RPMI8226 (cell line): ENCODE data around the gene TGM2.

Source experiments
- DNase-seq: peaks from one replicate; pipeline ENCODE4 v3.0.0-alpha.2; 2015

Gene TGM2

DNA sequence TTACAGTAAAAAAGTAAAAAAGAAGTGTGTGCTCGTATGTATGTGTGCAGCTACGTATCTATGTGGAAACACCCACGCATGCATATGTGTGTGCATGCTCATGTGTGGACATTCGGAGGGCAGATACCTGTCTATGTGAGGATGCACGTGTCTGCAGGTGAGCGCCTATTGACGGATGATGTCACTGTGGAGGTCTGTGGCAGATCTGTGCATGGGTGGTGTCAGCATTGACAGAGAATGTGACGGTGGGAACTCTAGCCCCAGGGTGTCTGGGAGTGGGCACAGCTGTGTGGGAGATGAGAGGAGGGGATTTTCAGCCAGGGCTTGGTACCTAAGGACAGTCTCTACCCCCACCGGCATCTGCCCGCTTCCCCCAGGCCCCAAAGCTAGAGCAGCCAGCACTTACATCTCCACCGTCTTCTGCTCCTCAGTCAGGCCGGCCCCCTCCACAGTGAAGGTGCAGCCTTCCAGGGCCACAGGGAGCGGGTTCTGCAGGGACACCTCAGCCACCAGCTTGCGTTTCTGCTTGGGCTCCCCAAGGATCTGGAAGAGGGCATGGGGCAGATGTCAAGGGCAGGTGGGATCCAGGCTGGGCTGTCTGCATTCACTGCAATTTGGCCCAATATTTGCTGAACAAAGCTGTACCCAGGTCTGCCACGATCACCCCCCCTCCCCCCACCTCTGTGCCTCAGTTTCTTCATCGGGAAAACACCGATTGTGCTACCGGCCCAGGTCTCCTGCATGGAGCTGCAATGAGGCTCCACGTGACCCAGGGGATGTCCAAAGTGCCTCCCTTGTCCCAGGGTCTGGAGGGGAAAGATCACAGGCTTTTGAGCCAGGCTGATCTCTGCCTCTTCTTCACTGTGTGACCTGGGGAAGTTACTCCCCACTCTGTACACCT lies 34.1 kb downstream of the TGM2 start:
- DNase-seq: no peak

DNA sequence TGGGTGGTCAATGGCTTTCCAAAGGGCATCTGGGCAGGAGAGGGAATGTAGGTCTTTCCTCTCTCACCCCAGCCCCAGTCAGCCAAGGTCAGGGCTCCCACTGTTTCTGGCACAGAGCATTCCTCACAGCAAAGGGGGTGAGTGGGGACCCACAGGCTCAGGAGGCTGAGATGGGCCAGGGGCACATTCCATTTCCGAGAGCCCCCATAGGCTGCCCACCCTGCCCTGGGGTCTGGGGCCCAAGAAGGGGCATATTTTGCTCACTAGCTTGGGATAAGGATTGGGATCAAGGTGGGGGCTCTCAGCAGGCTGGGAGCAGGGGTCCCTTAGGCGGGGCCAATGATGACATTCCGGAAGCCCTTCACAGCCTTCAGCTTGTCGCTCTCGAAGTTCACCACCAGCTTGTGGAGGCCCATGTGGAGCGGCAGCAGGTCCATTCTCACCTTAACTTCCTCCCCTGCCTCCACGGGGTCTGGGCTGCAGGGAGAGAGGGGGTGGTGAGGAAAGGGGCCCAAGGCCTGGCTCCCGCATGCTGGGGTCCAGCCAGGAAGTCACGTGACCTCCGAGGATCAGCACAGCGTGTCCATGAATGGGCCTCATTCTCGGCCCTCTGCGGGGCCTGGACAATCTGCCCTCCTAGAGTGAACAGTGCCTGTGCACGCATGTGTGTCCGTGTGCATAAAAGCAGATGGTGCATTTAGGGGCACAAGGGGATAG lies 35.0 kb downstream of the TGM2 start:
- no peak for DNase-seq

DNA sequence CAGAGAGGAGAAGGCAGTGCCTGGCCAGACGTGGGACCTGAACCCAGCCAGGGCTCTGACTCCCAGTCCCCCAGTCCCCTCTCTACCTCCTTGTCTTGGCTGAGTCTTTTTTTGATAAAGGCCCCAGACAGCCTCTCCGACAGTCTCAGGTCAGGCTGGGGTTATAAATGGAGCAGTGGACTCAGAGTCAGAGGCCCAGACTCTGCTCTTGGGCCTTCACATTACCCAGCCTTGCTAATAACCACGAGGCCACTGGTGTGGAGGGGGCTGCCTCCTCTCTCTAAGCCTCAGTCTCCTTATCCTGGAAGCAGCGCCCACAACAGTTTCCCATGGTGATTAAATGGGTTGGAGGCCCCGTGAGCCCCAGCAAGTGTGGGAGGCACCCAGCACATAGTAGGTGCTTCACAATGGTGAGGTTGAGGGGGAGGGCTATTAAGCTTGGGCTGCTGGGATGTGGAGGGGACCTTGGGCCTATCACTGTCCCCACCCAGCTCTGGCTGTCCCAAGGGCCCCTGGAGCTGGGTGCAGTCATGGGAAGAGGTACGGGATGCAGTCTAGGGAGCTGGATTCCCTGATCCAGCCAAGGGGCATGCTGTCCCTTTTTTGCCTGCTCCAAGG lies 35.7 kb downstream of the TGM2 start:
- no peak for DNase-seq

DNA sequence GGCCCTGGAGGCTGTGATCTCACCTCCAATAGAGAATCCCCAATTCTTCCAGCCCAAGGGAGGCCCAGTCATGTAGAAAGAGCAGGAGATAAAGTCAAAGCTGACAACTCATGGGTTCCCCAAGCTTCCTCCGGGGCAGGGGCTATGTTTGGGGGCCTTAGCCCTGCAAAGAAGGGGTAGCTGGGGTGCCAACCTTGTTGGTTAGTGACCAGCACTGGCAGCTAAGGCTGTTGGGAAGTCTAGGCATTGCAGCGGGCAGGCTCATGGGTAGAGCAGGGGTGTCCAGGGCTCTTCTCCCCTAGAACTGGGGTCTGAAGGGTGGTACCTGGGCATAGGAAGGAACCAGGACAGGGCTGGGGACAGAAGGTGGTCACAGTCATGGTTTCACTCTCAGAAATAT lies 36.4 kb downstream of the TGM2 start:
- DNase-seq: no peak

DNA sequence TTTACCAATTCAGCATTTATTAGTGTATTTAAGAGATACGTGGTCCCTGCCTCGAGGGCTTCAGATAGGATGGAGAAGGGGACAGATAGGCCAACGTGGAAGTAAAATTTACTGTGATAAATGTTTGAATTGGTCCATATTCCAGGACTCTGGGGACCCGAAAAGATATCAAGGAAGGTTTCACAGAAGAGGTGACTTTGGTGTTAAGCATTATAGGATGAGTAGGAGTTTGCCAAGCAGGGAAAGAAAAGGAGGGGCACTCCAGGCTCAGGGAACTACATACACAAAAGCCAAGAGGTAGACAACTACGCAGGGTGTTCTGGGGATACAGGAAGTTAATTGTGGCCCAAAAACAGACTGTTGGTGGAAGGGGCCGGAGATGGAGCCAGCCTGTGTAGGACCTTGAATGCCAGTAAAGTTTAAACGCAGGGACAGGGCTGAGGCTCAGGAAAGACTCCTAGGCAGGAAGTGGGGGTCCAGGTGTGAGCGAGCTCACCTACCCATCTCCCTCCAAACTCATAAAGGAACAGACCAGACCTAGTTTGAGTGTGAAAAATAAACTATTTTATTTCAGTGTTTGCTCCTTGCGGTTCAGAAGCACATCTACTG lies 37.0 kb downstream of the TGM2 start:
- DNase-seq: no peak

DNA sequence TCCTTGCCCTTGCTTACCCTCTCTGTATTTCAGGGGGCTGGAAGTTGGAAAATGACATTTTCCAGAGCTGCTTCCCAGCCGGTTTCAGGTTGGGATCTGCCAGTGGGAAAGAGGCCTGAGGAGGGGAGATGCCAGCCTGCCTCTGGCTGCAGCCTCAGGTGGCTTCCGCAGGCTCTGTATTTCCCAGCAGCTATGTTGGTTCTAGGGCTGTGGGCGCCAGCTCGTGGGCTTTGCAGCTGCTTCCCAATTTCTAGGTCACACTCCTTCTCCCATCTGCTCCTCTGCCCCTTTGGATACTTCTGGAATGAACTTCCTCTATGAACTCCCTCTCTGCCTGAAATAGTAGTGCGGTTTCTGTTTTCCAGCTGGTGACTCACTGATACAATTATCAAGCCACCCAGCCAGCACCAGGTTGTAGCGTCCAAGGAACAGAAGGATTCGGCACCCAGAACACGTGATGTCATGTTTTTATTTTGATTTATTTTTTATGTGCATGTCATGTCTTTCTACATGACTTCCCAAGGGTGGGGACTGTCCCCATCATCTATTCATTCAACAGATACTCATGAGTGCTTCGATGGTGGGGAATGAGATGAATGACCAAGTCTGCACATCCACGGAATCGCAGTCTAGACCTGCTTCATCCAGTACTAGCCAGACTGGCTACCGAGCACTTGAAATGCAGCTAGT lies 38.0 kb downstream of the TGM2 start:
- no peak for DNase-seq

DNA sequence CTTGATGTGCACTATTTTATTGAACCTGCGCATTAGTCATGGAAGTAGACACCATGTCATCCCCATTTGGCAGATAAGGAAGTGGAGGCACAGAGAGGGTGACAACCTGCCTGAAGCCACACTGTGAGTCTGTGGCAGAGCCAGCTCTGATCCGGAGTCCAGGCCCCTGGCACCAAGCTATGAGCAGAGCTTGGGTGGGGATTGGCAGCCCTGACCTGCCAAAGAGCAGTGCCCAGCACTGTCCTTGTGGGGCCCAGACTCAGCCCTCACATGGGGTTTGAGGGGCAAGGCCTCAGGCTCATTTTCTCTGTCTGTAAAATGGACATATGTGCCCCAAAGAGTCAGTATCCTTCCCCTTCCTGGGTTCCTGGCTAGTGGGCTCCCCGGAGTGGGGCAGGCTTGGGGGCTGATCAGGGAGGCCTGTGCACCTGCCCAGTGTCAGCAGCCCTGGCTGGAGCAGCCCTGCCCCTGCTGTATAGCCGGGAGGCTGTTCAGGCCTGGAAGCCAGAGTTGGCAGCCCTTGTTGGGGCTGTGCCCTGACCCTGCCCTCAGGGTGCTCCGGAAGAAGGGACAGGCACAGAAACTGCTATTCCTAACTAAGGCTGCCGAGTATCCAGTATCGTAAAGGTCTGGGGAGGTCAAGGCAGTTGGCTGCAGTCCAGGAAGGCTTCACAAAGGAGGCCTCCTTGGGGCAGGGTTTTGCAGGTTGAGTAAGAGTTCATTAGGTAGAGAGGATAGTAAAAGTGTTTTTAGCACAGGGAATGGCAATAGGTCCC lies 38.7 kb downstream of the TGM2 start:
- DNase-seq: no peak

DNA sequence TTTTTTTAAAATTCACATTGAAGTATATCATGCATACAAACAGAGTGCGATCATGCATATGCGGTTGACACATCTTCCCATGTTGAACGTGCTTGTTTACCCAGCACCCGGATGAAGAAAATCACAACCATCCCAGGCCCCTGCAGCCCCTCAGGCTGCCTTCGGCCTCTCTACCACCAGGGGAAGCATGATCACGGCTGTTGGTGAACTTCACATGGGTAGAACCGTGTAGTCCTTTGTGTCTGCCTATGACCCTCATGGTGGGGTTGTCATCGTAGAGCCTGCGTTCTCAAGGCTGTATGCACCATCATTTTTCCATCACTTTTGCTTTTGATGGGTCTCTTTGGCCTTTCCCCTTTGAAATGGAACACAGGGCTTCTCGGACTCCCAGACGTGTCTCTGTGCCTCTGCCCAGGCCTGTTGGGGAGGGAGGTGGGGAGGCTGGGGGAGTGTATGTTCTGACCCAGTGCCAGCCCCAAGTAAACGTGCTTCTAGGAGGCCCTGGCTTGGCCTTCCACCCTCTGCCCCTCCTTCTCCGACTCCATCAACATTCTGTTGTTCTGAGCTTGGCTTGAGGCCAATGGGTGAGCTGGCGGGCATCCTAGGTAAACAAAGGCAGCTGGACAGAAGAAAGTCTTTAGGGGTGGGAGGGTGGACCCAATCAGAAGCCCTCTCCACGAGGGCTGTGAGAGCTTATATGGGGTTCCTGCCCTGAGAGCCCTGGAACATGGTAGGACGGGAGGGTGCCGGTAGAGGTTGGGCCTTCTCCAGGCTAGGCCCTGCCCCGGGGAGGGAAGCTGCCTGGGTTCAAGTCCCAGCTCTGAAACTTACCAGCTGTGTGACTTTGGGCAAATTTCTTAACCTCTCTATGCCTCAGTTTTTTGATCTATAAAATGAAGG lies 39.7 kb downstream of the TGM2 start:
- DNase-seq: no peak

DNA sequence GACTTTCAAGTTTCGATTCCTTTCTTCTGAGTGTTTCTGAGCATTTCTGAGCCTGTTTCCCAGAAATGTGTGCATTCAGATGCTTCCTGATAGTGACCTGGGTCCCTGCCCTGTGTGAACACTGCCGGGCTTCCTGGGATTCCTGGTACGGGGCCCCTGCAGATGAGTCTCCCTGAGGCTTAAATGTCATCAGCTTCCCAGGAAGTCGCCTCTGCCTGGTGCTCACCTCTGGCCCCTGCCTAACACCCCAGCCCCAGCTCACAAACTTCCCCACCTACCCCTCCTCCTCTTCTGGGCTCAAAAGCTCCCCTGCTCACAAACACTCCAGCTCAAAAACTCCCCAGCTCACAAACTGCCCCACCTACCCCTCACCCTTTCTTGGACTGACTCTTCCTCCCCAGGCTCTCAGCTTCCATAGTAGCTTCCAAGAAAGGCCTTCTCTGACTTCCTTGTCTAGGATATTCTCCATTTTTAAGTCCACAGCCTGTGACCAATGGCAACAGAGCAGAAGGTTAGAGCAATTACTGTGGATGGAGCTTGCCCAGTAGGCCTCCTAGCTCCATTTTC lies 42.0 kb downstream of the TGM2 start:
- no peak for DNase-seq

DNA sequence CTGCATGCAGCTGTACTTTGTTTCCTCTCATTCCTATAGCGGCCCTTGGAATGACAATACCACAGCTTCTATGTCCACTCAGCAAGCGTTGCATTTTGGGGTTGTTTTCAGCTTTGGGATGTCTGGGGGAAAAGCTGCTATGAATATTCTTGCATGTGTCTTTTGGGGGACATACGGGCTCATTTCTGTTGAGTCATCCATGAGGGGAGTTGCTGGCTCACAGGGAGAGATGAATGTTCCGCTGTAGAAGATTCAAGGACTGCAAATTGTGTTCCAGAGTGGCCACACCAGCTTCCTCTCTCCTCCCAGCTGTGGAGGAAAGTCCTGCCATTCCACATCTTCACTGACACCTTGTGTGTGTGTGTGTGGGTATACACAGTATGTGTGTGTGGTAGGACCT lies 43.3 kb downstream of the TGM2 start:
- DNase-seq: no peak

DNA sequence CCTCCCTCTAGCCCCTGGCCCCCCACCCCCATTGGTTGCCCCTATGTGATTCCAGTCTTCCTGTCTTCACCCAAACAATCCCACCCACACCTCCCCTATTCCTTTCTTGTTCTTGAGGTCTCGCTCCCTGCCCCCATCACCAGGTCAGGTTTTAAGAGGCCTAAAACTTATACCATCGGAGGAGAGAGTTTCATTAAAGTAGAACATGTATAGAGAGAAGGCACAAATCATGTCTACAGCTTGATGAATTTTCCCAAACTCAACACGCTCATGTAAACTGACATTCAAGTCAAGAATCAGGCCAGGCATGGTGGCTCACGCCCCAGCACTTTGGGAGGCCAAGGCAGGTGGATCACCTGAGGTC lies 44.5 kb downstream of the TGM2 start:
- no peak for DNase-seq

DNA sequence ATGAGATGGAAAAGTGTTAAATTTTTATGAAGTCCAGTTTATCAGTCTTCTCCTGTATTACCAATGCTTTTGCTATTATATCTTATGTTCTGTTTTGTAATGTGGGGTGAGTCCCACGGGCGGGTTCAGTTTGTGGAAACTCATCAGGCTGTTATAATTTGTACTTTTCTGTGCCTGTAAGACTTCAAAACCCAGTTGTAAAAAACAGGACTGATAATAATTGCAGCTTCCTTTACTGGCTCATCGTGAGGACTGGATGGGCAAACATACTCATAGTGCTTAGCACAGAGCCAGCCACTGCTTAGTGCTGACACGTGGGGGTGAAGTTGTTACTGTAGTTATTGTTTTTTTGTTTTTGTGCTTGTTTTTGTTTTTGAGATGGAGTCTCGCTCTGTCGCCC lies 45.6 kb downstream of the TGM2 start:
- DNase-seq: no peak

DNA sequence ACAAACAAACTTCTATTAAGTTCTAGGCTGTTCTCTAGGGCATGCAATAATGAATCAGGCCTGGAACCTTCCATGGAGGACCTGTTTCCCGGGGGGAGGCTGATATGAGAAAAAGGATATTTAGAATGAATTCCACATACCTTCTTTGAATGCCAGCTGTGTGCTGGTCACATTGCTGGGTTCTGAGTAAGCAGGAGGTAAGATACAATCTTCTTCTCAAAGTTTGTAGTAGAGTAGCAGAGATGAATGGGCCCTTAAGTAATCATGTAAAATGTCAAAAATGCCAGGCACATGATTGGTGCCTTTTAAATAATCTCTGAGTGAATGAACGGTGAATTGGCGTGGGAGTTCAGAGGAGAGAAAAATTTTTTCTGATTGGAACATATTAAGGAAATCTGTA lies 47.4 kb downstream of the TGM2 start:
- DNase-seq: no peak

DNA sequence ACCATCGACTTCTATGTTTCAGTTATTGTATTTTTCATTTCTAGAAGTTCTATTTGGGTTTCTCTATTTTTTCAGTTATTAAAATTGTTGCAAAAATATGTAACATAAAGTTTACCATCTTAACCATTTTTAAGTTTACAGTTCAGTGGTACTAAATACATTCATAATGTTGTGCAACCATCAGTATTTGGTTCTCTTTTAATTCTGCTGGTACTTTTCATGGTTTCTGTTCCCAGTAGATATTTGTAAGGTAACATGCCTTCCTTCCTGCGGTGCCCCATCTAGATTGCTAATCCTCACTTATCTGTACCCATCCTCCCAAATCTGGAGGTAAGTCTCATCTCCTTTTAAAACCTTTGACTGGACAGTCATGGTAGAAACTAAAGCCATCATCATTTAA lies 47.9 kb downstream of the TGM2 start:
- no peak for DNase-seq

DNA sequence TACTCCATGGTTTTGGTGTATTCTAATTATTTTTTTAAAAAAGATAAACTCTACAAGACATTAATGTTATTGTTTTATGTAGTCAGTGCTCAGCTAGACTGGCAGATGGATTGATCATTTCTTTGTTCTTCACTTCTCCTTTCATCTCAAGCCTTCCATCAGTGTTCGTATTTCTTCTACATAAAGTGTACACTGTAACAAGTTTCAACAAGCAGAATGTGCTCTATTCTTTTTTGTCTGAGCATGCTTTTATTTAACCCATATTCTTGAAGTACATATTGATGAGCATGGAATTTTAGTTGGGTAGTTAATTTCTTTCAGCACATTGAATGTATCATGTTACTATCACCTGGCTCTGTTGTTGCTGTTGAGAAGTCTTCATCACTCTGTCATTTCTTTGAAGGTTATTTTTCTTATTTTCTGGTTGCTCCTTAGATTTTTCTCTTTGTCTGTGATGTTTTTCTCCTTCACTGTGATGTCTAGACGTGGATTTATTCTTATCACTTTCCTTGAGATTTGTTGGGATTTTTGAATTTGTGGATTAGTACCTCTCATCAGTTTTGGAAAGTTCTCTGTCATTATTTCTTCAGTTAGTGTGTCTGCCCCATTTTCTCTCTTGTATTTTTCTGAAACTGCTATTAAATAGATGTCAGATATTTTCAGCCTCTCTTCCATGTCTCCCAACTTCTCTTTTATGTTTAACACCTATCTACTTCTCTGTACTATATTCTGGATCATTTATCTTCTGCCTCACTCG lies 48.5 kb downstream of the TGM2 start:
- no peak for DNase-seq

DNA sequence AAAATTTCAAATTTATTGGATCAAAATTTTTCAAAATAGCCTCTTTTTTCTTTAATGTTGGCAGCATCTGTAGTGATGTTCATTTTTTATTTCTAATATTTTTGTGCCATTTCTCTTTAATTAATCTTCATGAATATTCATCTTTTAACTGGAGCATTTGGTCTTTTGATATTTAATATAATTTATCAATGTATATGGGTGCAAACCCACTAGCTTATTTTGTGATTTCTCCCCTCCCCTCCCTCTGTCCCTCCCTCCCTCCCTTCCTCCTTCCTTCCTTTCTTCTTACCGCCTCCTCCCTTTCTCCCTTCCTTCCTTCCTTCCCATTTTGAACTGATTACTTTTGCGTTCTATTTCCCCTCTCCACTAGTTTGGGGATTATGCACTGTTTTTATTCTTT lies 49.2 kb downstream of the TGM2 start:
- no peak for DNase-seq

DNA sequence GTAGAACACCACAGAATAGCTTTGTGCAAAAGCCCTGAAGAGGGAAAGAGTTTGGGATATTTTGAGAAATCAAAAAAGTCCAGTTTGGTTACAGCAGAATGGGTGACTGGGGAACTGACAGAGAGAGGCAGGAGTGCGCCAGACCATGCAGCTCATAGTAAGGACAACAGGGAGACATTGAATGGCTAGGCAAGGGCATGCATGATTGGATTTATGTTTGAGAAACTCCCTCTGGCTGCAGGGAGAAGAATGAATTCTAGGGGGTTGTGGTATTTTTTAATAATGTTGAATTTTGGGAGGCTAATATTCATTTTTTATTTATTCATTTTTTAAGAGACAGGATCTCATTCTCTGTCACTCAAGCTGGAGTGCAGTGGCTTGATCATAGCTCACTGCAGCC lies 49.9 kb downstream of the TGM2 start:
- no peak for DNase-seq

DNA sequence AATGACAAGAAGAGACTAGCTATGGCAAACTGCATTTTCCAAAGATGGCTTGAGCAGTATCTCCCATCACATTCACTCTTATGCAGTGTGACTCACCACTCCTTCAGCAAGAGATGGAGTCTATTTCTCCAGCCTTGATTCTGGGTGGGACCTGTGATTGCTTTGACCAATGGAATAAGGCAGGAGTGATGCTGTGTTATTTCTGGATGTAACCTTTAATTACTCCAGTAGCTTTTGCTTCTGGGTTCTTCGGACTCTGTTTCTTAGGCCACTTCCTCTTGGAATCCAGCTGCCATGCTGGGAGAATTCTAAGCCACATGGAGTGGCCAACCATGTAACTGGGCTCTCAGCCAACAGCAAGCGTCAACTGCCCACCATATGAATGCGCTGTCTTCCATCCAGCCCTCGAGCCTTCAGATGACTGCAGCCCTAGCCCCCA lies 50.7 kb downstream of the TGM2 start:
- DNase-seq: no peak

DNA sequence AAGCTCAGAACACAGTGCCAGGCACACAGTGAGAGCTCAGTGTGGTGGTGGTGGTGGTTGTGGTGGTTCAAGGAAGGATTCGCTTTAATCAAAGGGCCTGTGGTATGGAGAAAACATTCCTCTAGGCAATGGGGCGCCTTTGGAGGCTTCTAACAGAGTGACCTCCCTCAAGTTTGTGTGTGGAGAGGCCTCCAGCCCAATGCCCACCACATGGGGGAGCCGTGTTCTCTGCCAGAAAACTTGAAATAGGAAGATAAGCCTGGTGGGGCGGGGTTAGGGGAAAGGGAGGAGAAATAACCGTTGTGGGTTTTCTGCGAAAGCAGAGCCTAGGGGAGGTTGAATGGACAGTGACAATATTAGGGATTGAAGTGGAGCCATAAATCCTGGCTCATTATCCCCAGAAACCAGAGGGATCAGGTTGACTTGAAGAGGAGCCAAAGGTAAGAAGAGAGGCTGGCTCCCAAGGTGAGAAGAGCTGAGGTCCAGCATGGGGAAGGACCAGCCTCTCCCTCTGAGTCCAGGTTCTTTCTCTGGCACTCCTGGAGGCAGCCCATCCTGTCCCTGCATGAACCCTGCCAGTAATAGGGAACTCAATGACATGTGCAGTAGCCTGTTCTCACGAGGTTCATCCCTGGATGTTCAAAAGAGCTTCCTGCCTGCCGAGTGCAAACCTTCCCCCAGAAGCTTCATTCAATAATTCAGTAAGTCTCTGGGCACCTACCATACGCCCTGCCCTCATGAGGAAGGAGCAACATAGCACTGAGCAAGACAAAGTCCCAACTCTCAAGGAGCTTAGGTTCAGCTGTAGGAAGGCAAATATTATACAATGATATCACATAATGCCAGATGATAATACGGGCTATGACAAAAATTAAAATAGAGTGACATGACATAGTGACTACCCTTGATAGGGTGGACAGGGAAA lies 51.4 kb downstream of the TGM2 start:
- DNase-seq: peak; percentile 55
